LNCaP clone FGC (cell line): ENCODE measurements around the gene DNAJB2.

Experiments used
- DNase-seq: peaks from one replicate; pipeline ENCODE4 v3.0.0-alpha.2; 2011; ENCODE audit warnings: low read depth
- H3K4me3 ChIP-seq: 2 replicates; pipeline ENCODE4 v1.5.1; 2011; ENCODE audit warnings: mild to moderate bottlenecking, low read depth, low read length, control low read depth
- CTCF ChIP-seq: IDR thresholded peaks from 2 replicates; pipeline ENCODE4 v1.5.1; 2012; ENCODE audit warnings: mild to moderate bottlenecking; ENCODE audit not compliant: control insufficient read depth, insufficient read depth; ENCODE audit errors: extremely low read depth

The DNAJB2 gene

GRCh38 chr2:219279151-219279915, at the start of gene DNAJB2:
TSS of gene DNAJB2 (plus strand) at chr2:219279366. CDS start at chr2:219279834, 468 bp downstream.
- no peak for TF ChIP-seq CTCF
- peak; percentile 83 for DNase-seq
- peak within 1 kb of the TSS; percentile 80 for H3K4me3 ChIP-seq

DNA sequence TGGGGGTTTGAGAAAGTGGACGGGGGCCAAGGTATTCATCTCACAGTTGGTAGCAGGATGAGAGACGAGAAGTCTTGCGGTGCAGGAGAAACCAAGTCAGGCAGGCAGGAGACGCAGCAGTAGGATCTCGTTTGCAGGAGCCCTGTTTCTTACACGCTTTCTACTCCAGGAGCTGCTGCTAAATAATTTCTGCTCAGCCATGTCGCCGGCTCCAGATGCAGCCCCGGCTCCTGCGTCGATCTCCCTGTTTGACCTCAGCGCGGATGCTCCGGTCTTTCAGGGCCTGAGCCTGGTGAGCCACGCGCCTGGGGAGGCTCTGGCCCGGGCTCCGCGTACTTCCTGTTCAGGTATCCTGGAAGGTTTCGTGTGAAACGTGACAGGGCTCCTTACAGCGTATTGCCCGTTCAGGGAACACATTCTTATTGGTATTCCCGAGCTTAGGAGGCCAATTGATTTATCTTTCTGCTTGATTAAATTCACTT, 49.1 kb upstream of the DNAJB2 start:
- H3K4me3 ChIP-seq, result peak overlapping the region; percentile 77
- DNase-seq, result no peak
- TF ChIP-seq CTCF, result no peak

DNA sequence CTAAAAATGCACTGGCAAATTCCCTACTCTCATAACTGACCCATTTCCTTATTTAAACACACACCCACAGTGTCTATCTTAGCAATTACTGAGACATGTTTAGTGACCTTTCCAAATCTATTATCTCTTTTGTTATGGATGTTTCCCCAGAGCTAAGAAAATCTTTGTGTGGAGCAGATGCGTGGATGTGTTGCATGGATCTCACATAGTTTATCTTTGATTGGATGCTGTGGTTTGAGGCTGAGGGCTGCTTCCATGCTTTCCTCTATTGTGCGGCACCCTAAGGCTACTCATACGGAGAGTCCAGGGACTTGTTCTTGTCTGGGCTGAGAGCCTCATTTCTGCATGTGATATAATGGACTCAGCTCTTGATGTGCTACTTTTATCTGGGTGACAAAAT, 44.8 kb upstream of the DNAJB2 start:
- DNase-seq, result no peak
- TF ChIP-seq CTCF, result no peak

DNA sequence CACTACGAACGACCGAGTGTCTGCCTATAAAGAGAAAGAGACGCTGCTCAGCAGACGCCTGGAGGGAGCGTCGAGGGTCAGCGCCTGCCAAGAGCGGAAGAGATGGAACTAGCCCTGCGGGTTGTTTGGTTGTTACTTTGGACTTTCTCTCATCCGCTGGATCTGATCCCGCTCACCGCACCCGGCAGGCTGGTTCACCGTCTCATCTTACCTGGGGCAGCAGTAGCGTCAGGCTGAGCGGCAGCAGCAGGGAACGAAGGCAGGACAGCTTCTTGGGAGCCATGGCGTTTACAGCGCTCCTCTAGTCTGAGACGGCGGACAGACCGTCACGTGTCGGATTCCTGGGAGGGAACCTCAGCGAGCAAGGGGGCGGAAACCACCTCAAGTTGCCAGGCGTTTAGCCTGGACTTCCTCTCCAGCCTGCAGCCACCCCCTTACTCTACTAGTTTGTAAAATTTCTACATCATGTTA, 35.8 kb upstream of the DNAJB2 start:
- no peak overlapping the region for H3K4me3 ChIP-seq
- no peak for DNase-seq
- TF ChIP-seq CTCF, result no peak

More for the DNA sequence above, 44.8 kb upstream of the DNAJB2 start:
- H3K4me3 ChIP-seq, result no peak overlapping the region

GRCh38 chr2:219244789-219245147, 34.4 kb upstream of the DNAJB2 start:
- H3K4me3 ChIP-seq, result peak overlapping the region; percentile 92
- DNase-seq, result no peak
- no peak for TF ChIP-seq CTCF

GRCh38 chr2:219245148-219245898, 33.8 kb upstream of the DNAJB2 start, which contains the start of the genes GLB1L and STK16:
TSS of gene GLB1L (minus strand) at chr2:219245444. CDS start at chr2:219243573, 1,871 bp downstream.
TSS of gene STK16 (plus strand) at chr2:219245479. CDS start at chr2:219246000, 521 bp downstream.
- peak; percentile 66 for DNase-seq
- peak within 1 kb of the TSS; percentile 92 for H3K4me3 ChIP-seq
- no peak for TF ChIP-seq CTCF
